B cell (primary cell): Measurements from ENCODE around the gene TUBGCP4. TPM values are rescaled to one million over a fixed set of nuclear protein-coding genes. Genes with fewer than 3 reads are reported as not detected.

Source experiments
- ATAC-seq: fragments of 200-7000 bp; cut with Tn5 transposase; one replicate; pipeline ENCODE4 v1.10.0; 2021; ENCODE audit warnings: low read depth, mild to moderate bottlenecking, moderate number of reproducible peaks, moderate library complexity
- CTCF ChIA-PET: fragments of 350-600 bp; sonication (Branson Sonifier 250); formaldehyde crosslinking; loops from one replicate; lab custom pipeline; 2021; ENCODE audit warnings: antibody characterized with exemption, inconsistent platforms; lab: Charles Lee
- POLR2A ChIA-PET: fragments of 350-600 bp; sonication (Branson Sonifier 250); formaldehyde crosslinking; loops from one replicate; lab custom pipeline; 2021; ENCODE audit warnings: antibody characterized with exemption; lab: Charles Lee
- DNase-seq: peaks from one replicate; pipeline ENCODE4 v3.0.0; 2013
- H2AFZ ChIP-seq: 2 replicates; pipeline ENCODE4 v1.6.1; 2012; ENCODE audit warnings: mild to moderate bottlenecking, low read depth, low read length; ENCODE audit not compliant: insufficient read depth, poor library complexity, severe bottlenecking
- H3K27ac ChIP-seq, 2 donors: 1 replicate in 1 of 2; 2 replicates in 1 of 2; pipeline ENCODE4 v1.5.1; 2012 to 2013; ENCODE audit warnings: low read length in 2 of 2, mild to moderate bottlenecking in 2 of 2, moderate library complexity in 1 of 2
- H3K27me3 ChIP-seq, 4 experiments: fragments of 200-600 bp in 1 of 4; sonication (generic) in 1 of 4; replicated peaks in 1 of 4; 1 replicate in 2 of 4; 2 replicates in 2 of 4; pipeline versions ENCODE4 v1.6.1 to v1.7.0; 2013 to 2016; ENCODE audit warnings: low read length in 3 of 4, mild to moderate bottlenecking in 2 of 4, mixed read lengths in 1 of 4, moderate library complexity in 1 of 4; ENCODE audit not compliant: insufficient read depth in 4 of 4, control insufficient read depth in 3 of 4; ENCODE audit errors: control extremely low read depth in 1 of 4
- H3K36me3 ChIP-seq, 2 experiments: replicated peaks in 1 of 2; 1 replicate in 1 of 2; 2 replicates in 1 of 2; pipeline versions ENCODE4 v1.6.1 to v1.7.1; 2013; ENCODE audit warnings: low read length in 1 of 2; ENCODE audit not compliant: insufficient read depth in 2 of 2, control insufficient read depth in 1 of 2; ENCODE audit errors: control extremely low read depth in 1 of 2, extremely low read depth in 1 of 2
- H3K4me1 ChIP-seq, 2 donors: fragments of 200-600 bp in 1 of 2; sonication (generic) in 1 of 2; 1 replicate in 1 of 2; 2 replicates in 1 of 2; pipeline versions ENCODE4 v1.5.1 to v1.6.1; 2013 to 2017; ENCODE audit warnings: low read length in 2 of 2; ENCODE audit not compliant: control insufficient read depth in 2 of 2, insufficient read depth in 2 of 2
- H3K4me2 ChIP-seq: replicated peaks from 2 replicates; pipeline ENCODE3; 2012; ENCODE audit warnings: mild to moderate bottlenecking, low read depth, low read length; ENCODE audit not compliant: poor library complexity, severe bottlenecking
- H3K4me3 ChIP-seq, 5 experiments: fragments of 200-600 bp in 1 of 5; sonication (generic) in 1 of 5; 1 replicate in 3 of 5; 2 replicates in 2 of 5; pipeline versions ENCODE4 v1.5.1 to v1.7.0; 2011 to 2016; ENCODE audit warnings: low read length in 4 of 5, mild to moderate bottlenecking in 4 of 5, low read depth in 2 of 5, control low read depth in 1 of 5, moderate library complexity in 1 of 5; ENCODE audit not compliant: insufficient read depth in 1 of 5; ENCODE audit errors: control extremely low read depth in 1 of 5, extremely low read depth in 1 of 5
- H3K79me2 ChIP-seq: fragments of 200-600 bp; sonication (generic); one replicate; pipeline ENCODE4 v1.6.0; 2016; ENCODE audit warnings: low read length; ENCODE audit not compliant: control insufficient read depth, insufficient read depth
- H3K9ac ChIP-seq: fragments of 200-600 bp; sonication (generic); 2 replicates; pipeline ENCODE4 v1.6.1; 2017; ENCODE audit warnings: mild to moderate bottlenecking, low read length, moderate library complexity
- H3K9me3 ChIP-seq, 3 donors: one replicate each; pipeline versions ENCODE4 v1.6.1 to v1.7.1; 2013; ENCODE audit warnings: low read length in 2 of 3; ENCODE audit not compliant: control insufficient read depth in 2 of 3, insufficient read depth in 1 of 3; ENCODE audit errors: control extremely low read depth in 1 of 3
- H4K20me1 ChIP-seq: 2 replicates; pipeline ENCODE4 v1.6.0; 2012; ENCODE audit warnings: mild to moderate bottlenecking, low read length; ENCODE audit not compliant: insufficient read depth, control insufficient read depth, poor library complexity, severe bottlenecking
- H3K27ac Mint-ChIP-seq: one replicate; pipeline ENCODE4 v1.8.0; 2021; ENCODE audit warnings: mixed read lengths
- H3K27me3 Mint-ChIP-seq: one replicate; pipeline ENCODE4 v1.8.0; 2021; ENCODE audit warnings: mixed read lengths
- H3K4me1 Mint-ChIP-seq: one replicate; pipeline ENCODE4 v1.8.0; 2021; ENCODE audit warnings: mixed read lengths
- H3K4me3 Mint-ChIP-seq: one replicate; pipeline ENCODE4 v1.8.0; 2021; ENCODE audit warnings: mixed read lengths
- H3K9me3 Mint-ChIP-seq: one replicate; pipeline ENCODE4 v1.8.0; 2022; ENCODE audit warnings: mixed read lengths; ENCODE audit not compliant: insufficient read depth
- EZH2 ChIP-seq: IDR thresholded peaks from 2 replicates; pipeline ENCODE4 v1.6.1; 2012; ENCODE audit warnings: borderline replicate concordance, low read depth, mild to moderate bottlenecking, moderate library complexity, low read length; ENCODE audit not compliant: insufficient read depth, poor library complexity, severe bottlenecking
- WGBS: methylation state at CpG from one replicate; pipeline ENCODE4 v1.1.5; 2013; ENCODE audit warnings: missing lambda C conversion rate; ENCODE audit not compliant: insufficient coverage; 5-methylcytosine and 5-hydroxymethylcytosine counted together
- intact Hi-C: fragments of 100-400 bp; cut with micrococcal nuclease; formaldehyde crosslinking; loops from one replicate; pipeline ENCODE4 v1.10.0; 2022
- polyA plus RNA-seq: library from polyadenylated mRNA; depleted of rRNA; stranded (reverse); fragments of >200 nt; gene quantifications from 2 replicates; pipeline ENCODE4 v1.2.3, GENCODE V29; 2012
- total RNA-seq, 2 donors: library from RNA; stranded (reverse); fragments of 120-200 nt in 1 of 2; gene quantifications; 1 replicate in 1 of 2; 2 replicates in 1 of 2; pipeline versions ENCODE4 v1.2.3 to v1.2.4, GENCODE V29; 2013 to 2022
- TF ChIP-seq, protein P1 (sequence below): fragments of 200-600 bp; IDR thresholded peaks from one replicate; pipeline ENCODE4 v1.8.0; 2022; ENCODE audit warnings: antibody characterized with exemption, mild to moderate bottlenecking

Gene TUBGCP4
- total and polyA plus RNA-seq, 2 donors (not counting 1 experiment from before 2014, with no cell fraction given): 10.0 to 31.6 TPM

DNA sequence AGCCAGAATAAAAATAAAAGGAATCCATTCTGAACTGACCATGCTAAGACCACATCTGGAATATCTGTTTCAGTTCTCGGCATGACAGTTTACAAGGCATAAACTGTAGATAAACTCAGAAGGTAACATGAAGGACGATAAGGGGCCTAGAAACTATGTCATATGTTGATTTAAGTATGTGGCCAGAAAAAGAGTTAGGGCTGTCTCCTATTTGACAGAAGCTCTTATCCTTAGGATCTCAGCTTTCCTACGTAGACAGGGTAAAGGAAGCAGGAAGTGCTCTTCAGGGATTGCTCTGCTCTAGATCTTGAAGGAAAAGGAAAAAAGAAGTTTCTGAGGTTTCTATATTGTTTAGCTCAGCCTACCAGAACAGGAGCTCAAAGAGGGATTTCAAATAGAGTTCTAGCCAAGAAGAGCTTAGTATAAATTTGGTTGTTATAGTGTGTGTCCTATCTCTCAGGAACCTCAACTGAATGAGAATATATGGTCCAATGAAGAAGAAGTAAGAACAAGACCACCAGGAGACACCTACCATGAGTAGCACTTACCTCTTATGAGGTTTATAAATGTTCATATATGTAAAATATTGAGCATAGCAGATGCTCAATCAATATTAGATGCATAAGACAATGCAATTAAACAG is 62.9 kb downstream of the TUBGCP4 start:
- H3K4me3 Mint-ChIP-seq: no peak overlapping the region
- Histone ChIP-seq H3K4me3 (no peak overlapping the region), H3K4me2 (no peak overlapping the region), H3K9me3 (no peaks in the 10 kb centered on the region), H3K79me2 (no peaks in the 10 kb centered on the region), H3K27me3 (no peaks in the 10 kb centered on the region), H2AFZ (no peak overlapping the region), H4K20me1 (no peaks in the 10 kb centered on the region), H3K9ac (no peak overlapping the region), H3K27ac (no peak overlapping the region), H3K4me1 (no peaks in the 10 kb centered on the region), H3K36me3 (peaks cover 7 to 32% of the 10 kb centered on the region in 2 experiments)
- 100% methylated on average over 2 of the region's 3 CpGs for WGBS
- H3K9me3 Mint-ChIP-seq: no peaks in the 10 kb centered on the region
- ChIA-PET POLR2A (no interaction called here), CTCF (interaction anchor here (0.8 kb wide), 1 partner anchor 58 kb away, joined by 3 read pairs; no protein-coding TSS in a partner anchor)
- intact Hi-C loops: no loop called here
- no peak overlapping the region for H3K27ac Mint-ChIP-seq
- ATAC-seq (no peak), DNase-seq (no peak)
- H3K4me1 Mint-ChIP-seq: peaks cover 2% of the 10 kb centered on the region
- H3K27me3 Mint-ChIP-seq: no peaks in the 10 kb centered on the region
- no peak for TF ChIP-seq EZH2
- TF ChIP-seq, protein P1, sequence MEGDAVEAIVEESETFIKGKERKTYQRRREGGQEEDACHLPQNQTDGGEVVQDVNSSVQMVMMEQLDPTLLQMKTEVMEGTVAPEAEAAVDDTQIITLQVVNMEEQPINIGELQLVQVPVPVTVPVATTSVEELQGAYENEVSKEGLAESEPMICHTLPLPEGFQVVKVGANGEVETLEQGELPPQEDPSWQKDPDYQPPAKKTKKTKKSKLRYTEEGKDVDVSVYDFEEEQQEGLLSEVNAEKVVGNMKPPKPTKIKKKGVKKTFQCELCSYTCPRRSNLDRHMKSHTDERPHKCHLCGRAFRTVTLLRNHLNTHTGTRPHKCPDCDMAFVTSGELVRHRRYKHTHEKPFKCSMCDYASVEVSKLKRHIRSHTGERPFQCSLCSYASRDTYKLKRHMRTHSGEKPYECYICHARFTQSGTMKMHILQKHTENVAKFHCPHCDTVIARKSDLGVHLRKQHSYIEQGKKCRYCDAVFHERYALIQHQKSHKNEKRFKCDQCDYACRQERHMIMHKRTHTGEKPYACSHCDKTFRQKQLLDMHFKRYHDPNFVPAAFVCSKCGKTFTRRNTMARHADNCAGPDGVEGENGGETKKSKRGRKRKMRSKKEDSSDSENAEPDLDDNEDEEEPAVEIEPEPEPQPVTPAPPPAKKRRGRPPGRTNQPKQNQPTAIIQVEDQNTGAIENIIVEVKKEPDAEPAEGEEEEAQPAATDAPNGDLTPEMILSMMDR: no peak

DNA sequence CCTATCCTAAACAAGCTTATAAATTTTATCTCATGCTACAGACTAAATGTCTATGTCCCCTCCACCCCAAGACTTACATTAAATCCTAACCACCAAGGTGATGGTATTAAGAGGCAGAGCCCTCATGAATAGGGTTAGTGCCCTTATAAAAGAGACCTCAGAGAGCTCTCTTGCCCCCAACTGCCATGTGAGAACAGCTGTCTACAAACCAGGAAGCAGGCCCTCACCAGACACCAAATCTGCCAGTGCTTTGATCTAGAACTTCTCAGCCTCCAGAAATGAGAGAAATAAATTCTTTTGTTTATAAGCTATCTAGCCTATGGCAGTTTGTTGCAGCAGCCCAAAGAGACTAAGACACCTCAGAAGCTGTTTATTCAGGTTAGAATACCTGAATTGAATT is 63.5 kb downstream of the TUBGCP4 start:
- Histone ChIP-seq H4K20me1 (no peaks in the 10 kb centered on the region), H3K4me2 (no peak overlapping the region), H3K79me2 (no peaks in the 10 kb centered on the region), H3K36me3 (peaks cover 7 to 35% of the 10 kb centered on the region in 2 experiments), H3K27ac (no peak overlapping the region), H3K9ac (no peak overlapping the region), H3K4me3 (no peak overlapping the region), H3K27me3 (no peaks in the 10 kb centered on the region), H2AFZ (no peak overlapping the region), H3K9me3 (no peaks in the 10 kb centered on the region), H3K4me1 (no peaks in the 10 kb centered on the region)
- DNase-seq (no peak), ATAC-seq (no peak)
- Mint-ChIP-seq H3K4me1 (peaks cover 2% of the 10 kb centered on the region), H3K27me3 (no peaks in the 10 kb centered on the region), H3K4me3 (no peak overlapping the region), H3K27ac (no peak overlapping the region), H3K9me3 (no peaks in the 10 kb centered on the region)
- ChIA-PET CTCF (no interaction called here), POLR2A (no interaction called here)
- TF ChIP-seq EZH2: no peak
- intact Hi-C loops: no loop called here
